ENCODE results near the gene GRM8. TPM values are rescaled to one million over a fixed set of nuclear protein-coding genes. Genes with fewer than 3 reads are reported as not detected.

The GRM8 gene
- total and polyA plus RNA-seq, 9 of the 15 experiments (the other 6 are each of a cell fraction or from before 2014, with no cell fraction given) = 0.13 TPM; not detected in 7

GRCh38 chr7:126700807-126701604 is 551.7 kb downstream of the GRM8 start (continued):
- TF ChIP-seq KLF13 (tag; IDR thresholded peaks at IDR 0.05; ENCODE audit: borderline replicate concordance, low read depth) (no peak), SMC3 (conservative IDR thresholded peaks at IDR 0.05; ENCODE audit: insufficient read depth, low read depth, low read length) (no peak), SIRT6 (IDR thresholded peaks at IDR 0.05; ENCODE audit: low read depth, low read length) (no peak), ZNF354B (CRISPR knock-in tag; IDR thresholded peaks at IDR 0.05) (no peak), ZFPM2 (CRISPR knock-in tag; IDR thresholded peaks at IDR 0.05) (0 out of 2 replicates have a peak, but pooled peaks have one; percentile 58), PHF21A (IDR thresholded peaks at IDR 0.05; ENCODE audit: borderline replicate concordance, low read depth) (no peak), BACH1 (tag; IDR thresholded peaks at IDR 0.05) (peak; percentile 97), TCFL5 (CRISPR knock-in tag; conservative IDR thresholded peaks at IDR 0.05) (no peak), CHD2 (IDR thresholded peaks at IDR 0.05; ENCODE audit: low read depth, low read length) (peak; percentile 46; the same call in 1 of the 2 replicates), FUS (optimal IDR thresholded peaks at IDR 0.05; ENCODE audit: low read depth, low read length) (no peak), HIVEP1 (CRISPR knock-in tag; IDR thresholded peaks at IDR 0.05) (no peak), ZNF778 (CRISPR knock-in tag; IDR thresholded peaks at IDR 0.05) (no peak), ZBTB5 (IDR thresholded peaks at IDR 0.05) (no peak), SNRNP70 (optimal IDR thresholded peaks at IDR 0.05; ENCODE audit: low read depth, low read length) (no peak), LCOR (CRISPR knock-in tag; IDR thresholded peaks at IDR 0.05) (no peak; the same call in 1 of the 2 replicates), RBM14 (IDR thresholded peaks at IDR 0.05; ENCODE audit: borderline replicate concordance, insufficient read depth, low read depth, low read length) (no peak), ZNF518B (CRISPR knock-in tag; IDR thresholded peaks at IDR 0.05) (no peak), ADNP (tag; IDR thresholded peaks at IDR 0.05) (no peak), CBFA2T3 (IDR thresholded peaks at IDR 0.05) (peak; percentile 87)
- TF ChIP-seq, protein P1, sequence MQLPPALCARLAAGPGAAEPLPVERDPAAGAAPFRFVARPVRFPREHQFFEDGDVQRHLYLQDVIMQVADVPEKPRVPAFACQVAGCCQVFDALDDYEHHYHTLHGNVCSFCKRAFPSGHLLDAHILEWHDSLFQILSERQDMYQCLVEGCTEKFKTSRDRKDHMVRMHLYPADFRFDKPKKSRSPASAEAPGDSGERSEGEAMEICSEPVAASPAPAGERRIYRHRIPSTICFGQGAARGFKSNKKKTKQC (CRISPR knock-in tag; IDR thresholded peaks at IDR 0.05) = no peak
- TF ChIP-seq, protein P2, sequence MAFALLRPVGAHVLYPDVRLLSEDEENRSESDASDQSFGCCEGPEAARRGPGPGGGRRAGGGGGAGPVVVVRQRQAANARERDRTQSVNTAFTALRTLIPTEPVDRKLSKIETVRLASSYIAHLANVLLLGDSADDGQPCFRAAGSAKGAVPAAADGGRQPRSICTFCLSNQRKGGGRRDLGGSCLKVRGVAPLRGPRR (CRISPR knock-in tag; IDR thresholded peaks at IDR 0.05) = no peak
- TF ChIP-seq, protein P3, sequence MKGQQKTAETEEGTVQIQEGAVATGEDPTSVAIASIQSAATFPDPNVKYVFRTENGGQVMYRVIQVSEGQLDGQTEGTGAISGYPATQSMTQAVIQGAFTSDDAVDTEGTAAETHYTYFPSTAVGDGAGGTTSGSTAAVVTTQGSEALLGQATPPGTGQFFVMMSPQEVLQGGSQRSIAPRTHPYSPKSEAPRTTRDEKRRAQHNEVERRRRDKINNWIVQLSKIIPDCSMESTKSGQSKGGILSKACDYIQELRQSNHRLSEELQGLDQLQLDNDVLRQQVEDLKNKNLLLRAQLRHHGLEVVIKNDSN (CRISPR knock-in tag; IDR thresholded peaks at IDR 0.05) = no peak

Measured in K562 (cell line).